Sigmoid colon (tissue), 7 donors: Measurements from ENCODE around the gene BAD. TPM values are rescaled to one million over a fixed set of nuclear protein-coding genes. Genes with fewer than 3 reads are reported as not detected.
"Not testable (repeated sequence)": the region's sequence is repeated elsewhere in the genome, so short reads cannot be mapped to it uniquely, and the experiment has no call there.

ENCODE experiments used
- DNase-seq: peaks from one replicate; pipeline ENCODE4 v3.0.0-alpha.2; 2019
- H3K27ac ChIP-seq, 4 donors: fragments of 200-600 bp; sonication (generic); one replicate each; pipeline ENCODE4 v1.5.1; 2016 to 2019; ENCODE audit warnings: mild to moderate bottlenecking in 1 of 4
- H3K27me3 ChIP-seq, 3 donors: fragments of 200-600 bp; sonication (generic); one replicate each; pipeline ENCODE4 v1.5.1; 2019; ENCODE audit warnings: mild to moderate bottlenecking in 1 of 3
- H3K36me3 ChIP-seq, 4 donors: fragments of 200-600 bp; sonication (generic); one replicate each; pipeline ENCODE4 v1.5.1; 2016 to 2019
- H3K4me1 ChIP-seq, 4 donors: fragments of 200-600 bp; sonication (generic); one replicate each; pipeline ENCODE4 v1.5.1; 2017 to 2019
- H3K4me3 ChIP-seq, 4 donors: fragments of 200-600 bp; sonication (generic); one replicate each; pipeline ENCODE4 v1.5.1; 2017 to 2019; ENCODE audit warnings: mild to moderate bottlenecking in 2 of 4, moderate library complexity in 1 of 4
- H3K9me3 ChIP-seq, 4 donors: fragments of 200-600 bp in 3 of 4; sonication (generic) in 3 of 4; one replicate each; pipeline versions ENCODE4 v1.5.1 to v1.6.1; 2013 to 2019
- EP300 ChIP-seq, 4 donors: sonication (generic); formaldehyde crosslinking; IDR thresholded peaks; one replicate each; pipeline ENCODE4 v1.6.1; 2017; ENCODE audit warnings: antibody characterized with exemption in 4 of 4
- POLR2A ChIP-seq, 2 donors: fragments of 450-650 bp; IDR thresholded peaks; one replicate each; pipeline ENCODE4 v1.6.1; 2016; ENCODE audit warnings: antibody characterized with exemption in 2 of 2, mild to moderate bottlenecking in 2 of 2, moderate library complexity in 2 of 2
- POLR2AphosphoS5 ChIP-seq, 4 donors: sonication (generic); formaldehyde crosslinking; IDR thresholded peaks; one replicate each; pipeline ENCODE4 v1.6.1; 2017; ENCODE audit warnings: antibody characterized with exemption in 4 of 4
- WGBS, 2 donors: extraction: QIAGEN DNeasy Blood & Tissue Kit; methylation state at CpG; one replicate each; pipeline ENCODE4 v1.1.7; 2013; 5-methylcytosine and 5-hydroxymethylcytosine counted together
- intact Hi-C: fragments of 100-400 bp; cut with DNase I; formaldehyde crosslinking; loops from one replicate; pipeline ENCODE4 v1.15.1; 2023
- polyA plus RNA-seq, 3 donors: library from polyadenylated mRNA; stranded (reverse); fragments of 200-250 nt; gene quantifications; one replicate each; pipeline ENCODE4 v1.2.3, GENCODE V29; 2013
- total RNA-seq, 4 donors: library from RNA; depleted of rRNA; stranded (reverse); fragments of >200 nt; gene quantifications; one replicate each; pipeline ENCODE4 v1.1.0, GENCODE V29; 2016
- TF ChIP-seq, protein P1 (sequence below), 4 experiments: fragments of 450-650 bp in 3 of 4; fragments of 200-600 bp in 1 of 4; IDR thresholded peaks; one replicate each; pipeline ENCODE4 v1.5.1; 2016 to 2019; ENCODE audit warnings: antibody characterized with exemption in 4 of 4, mild to moderate bottlenecking in 3 of 4, moderate library complexity in 2 of 4
- donor health status: healthy with polysubstance abuse.
- donor health status: Bipolar disorder and iron deficiency.
- donor health status: healthy.

BAD gene
- total and polyA plus RNA-seq, 7 donors: 95.3 to 264 (median 127) TPM

- Histone ChIP-seq H3K36me3 (peaks cover 0 to 9% (median 4%) of the 10 kb centered on the region in 4 donors), H3K4me1 (peaks cover 0 to 67% (median 46%) of the 10 kb centered on the region in 4 donors), H3K27ac (peak overlapping the region; percentile 83 to 94 (median 89)), H3K4me3 (peak overlapping the region; percentile 52 to 64 (median 56)), H3K9me3 (no peaks in the 10 kb centered on the region), H3K27me3 (no peaks in the 10 kb centered on the region)
- TF ChIP-seq, protein P1, sequence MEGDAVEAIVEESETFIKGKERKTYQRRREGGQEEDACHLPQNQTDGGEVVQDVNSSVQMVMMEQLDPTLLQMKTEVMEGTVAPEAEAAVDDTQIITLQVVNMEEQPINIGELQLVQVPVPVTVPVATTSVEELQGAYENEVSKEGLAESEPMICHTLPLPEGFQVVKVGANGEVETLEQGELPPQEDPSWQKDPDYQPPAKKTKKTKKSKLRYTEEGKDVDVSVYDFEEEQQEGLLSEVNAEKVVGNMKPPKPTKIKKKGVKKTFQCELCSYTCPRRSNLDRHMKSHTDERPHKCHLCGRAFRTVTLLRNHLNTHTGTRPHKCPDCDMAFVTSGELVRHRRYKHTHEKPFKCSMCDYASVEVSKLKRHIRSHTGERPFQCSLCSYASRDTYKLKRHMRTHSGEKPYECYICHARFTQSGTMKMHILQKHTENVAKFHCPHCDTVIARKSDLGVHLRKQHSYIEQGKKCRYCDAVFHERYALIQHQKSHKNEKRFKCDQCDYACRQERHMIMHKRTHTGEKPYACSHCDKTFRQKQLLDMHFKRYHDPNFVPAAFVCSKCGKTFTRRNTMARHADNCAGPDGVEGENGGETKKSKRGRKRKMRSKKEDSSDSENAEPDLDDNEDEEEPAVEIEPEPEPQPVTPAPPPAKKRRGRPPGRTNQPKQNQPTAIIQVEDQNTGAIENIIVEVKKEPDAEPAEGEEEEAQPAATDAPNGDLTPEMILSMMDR (IDR thresholded peaks at IDR 0.05): no peak
- TF ChIP-seq POLR2A (IDR thresholded peaks at IDR 0.05): no peak
- TF ChIP-seq EP300 (IDR thresholded peaks at IDR 0.05): no peak
- no peak for TF ChIP-seq POLR2AphosphoS5 (IDR thresholded peaks at IDR 0.05)
- intact Hi-C loops: loop anchor here (5.0 kb wide), 1 partner anchor 54 kb away; the partner anchor contains the start of gene CATSPERZ
- WGBS, 2 donors: 31 to 53% methylated on average over 31 of the region's 31 CpGs
- no peak for DNase-seq
Measured at GRCh38 chr11:64247729-64248531, 36.5 kb downstream of the BAD start.

GRCh38 chr11:64246871-64247728, 37.4 kb downstream of the BAD start, which contains the start of gene PPP1R14B:
TSS of gene PPP1R14B (minus strand) at chr11:64246943. CDS start at chr11:64246673, 270 bp downstream.
- 1% methylated on average over 74 of the region's 74 CpGs for whole genome bisulfite sequencing, 2 donors
- Histone ChIP-seq H3K27ac (peak within 1 kb of the TSS; percentile 83 to 96 (median 92)), H3K27me3 (no peaks in the 10 kb centered on the region), H3K36me3 (peaks cover 0 to 9% (median 4%) of the 10 kb centered on the region in 4 donors), H3K9me3 (no peaks in the 10 kb centered on the region), H3K4me3 (peak within 1 kb of the TSS; percentile 53 to 64 (median 56)), H3K4me1 (peaks cover 0 to 67% (median 46%) of the 10 kb centered on the region in 4 donors)
- TF ChIP-seq EP300 (IDR thresholded peaks at IDR 0.05): no peak
- TF ChIP-seq POLR2A (IDR thresholded peaks at IDR 0.05): peak in 1 of 2 donors; percentile 32
- TF ChIP-seq, protein P1 (IDR thresholded peaks at IDR 0.05): peak in 1 of 4 experiments; percentile 4
- peak in 3 of 4 donors; percentile 40 to 65 (median 61) for TF ChIP-seq POLR2AphosphoS5 (IDR thresholded peaks at IDR 0.05)
- DNase-seq: peak; percentile 93
- intact Hi-C loops: loop anchor here (5.0 kb wide), 1 partner anchor 55 kb away; the partner anchor contains the start of gene CATSPERZ

DNA sequence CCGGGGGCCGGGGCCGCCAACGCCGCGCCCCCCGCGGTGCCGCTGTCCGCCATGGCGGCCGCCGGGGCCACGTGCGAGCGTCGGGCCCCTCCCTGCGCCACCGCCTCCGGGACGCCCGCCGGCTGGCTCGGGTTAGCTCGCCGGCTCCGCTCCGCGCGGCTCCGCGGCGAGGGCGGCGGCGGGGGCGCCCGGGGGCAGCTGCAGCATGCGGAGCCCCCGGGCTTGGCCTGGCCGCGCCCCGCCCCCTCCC, 37.9 kb downstream of the BAD start:
- Histone ChIP-seq H3K4me1 (peaks cover 0 to 67% (median 44%) of the 10 kb centered on the region in 4 donors), H3K27ac (peak overlapping the region; percentile 83 to 96 (median 92)), H3K4me3 (peak overlapping the region; percentile 53 to 64 (median 56))
- not testable (repeated sequence) for H3K36me3 ChIP-seq, H3K27me3 ChIP-seq, DNase-seq, H3K9me3 ChIP-seq
- intact Hi-C loops: loop anchor here (5.0 kb wide), 1 partner anchor 56 kb away; the partner anchor contains the start of gene CATSPERZ
- WGBS, 2 donors: 1 to 2% methylated on average over 43 of the region's 43 CpGs

GRCh38 chr11:64245797-64246620, 38.5 kb downstream of the BAD start:
- no peaks in the 10 kb centered on the region for H3K9me3 ChIP-seq
- peaks cover 0 to 9% (median 4%) of the 10 kb centered on the region in 4 donors for H3K36me3 ChIP-seq
- WGBS, 2 donors: 1% methylated on average over 46 of the region's 46 CpGs
- intact Hi-C loops: loop anchor here (5.0 kb wide), 1 partner anchor 56 kb away; the partner anchor contains the start of gene CATSPERZ
- TF ChIP-seq, protein P1 (IDR thresholded peaks at IDR 0.05): no peak
- TF ChIP-seq POLR2AphosphoS5 (IDR thresholded peaks at IDR 0.05): peak in 2 of 4 donors; percentile 33 to 59
- peak; percentile 86 for DNase-seq
- peak overlapping the region; percentile 53 to 64 (median 56) for H3K4me3 ChIP-seq
- peak overlapping the region; percentile 83 to 96 (median 90) for H3K27ac ChIP-seq
- no peaks in the 10 kb centered on the region for H3K27me3 ChIP-seq
- H3K4me1 ChIP-seq: peaks cover 0 to 66% (median 43%) of the 10 kb centered on the region in 4 donors
